GM18499 (cell line): ENCODE data around the gene GALNT9.
"Not testable (repeated sequence)": the region's sequence is repeated elsewhere in the genome, so short reads cannot be mapped to it uniquely, and the experiment has no call there.

Experiments used
- ATAC-seq: cut with Tn5 transposase; IDR thresholded peaks from one replicate; pipeline ENCODE4 v1.9.1; 2021; ENCODE audit warnings: moderate number of reproducible peaks; ENCODE audit not compliant: insufficient read depth, unreplicated experiment

GALNT9 gene

DNA sequence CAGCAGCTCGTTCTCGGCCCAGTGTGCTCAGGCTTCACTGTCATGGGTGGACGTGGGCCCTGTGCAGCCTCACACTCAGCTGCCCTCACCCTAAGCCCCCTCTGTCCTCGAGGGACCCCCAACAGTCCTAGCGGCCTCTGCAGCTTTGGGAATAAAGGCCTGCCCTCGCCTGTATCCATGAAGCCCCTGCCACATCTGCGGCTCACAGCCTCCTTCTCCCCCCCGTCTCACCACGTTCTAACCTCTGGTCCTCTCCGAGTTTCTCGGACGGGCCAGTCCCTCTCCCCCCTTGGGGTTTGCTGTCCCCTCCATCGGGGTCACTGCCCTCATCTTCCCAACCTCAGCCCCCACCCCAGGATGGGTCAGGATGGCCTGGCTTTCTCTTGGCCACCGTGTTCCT is 30.2 kb upstream of the GALNT9 start:
- ATAC-seq: no peak

DNA sequence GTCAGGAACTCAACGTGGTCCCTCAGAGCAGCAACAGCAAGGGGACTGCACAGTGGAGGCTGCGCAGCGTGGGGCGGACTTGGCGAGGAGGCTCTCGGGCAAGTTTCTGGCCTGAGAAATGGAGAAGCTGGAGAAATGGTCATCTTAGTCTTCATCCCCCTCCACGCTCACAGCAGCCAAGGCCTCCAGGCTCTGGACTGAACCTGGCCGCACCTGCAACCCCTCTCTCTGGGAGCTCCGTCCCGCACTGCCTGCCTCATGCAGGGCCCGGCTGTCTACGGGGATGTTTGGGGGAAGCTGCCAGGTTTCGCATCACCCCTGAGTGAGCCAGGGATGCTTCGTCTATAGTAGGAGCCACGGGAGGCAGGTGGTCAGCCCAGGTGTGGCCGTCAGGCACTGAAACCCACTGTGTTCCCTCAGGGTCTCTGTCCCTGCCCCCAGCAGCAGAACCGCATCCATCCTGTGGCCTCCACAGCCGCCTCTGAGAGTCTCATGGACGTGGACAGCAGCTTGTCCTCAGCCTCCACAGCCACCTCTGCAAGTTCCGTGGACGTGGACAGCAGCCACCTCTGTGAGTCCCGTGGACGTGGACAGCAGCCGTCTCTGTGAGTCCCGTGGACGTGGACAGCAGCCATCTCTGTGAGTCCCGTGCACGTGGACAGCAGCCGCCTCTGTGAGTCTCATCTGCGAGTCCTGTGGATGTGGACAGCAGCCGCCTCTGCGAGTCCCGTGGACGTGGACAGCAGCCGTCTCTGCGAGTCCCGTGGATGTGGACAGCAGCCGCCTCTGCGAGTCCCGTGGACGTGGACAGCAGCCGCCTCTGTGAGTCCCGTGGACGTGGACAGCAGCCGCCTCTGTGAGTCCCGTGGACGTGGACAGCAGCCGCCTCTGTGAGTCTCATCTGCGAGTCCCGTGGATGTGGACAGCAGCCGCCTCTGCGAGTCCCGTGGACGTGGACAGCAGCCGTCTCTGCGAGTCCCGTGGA is 29.1 kb upstream of the GALNT9 start:
- ATAC-seq: not testable (repeated sequence)

DNA sequence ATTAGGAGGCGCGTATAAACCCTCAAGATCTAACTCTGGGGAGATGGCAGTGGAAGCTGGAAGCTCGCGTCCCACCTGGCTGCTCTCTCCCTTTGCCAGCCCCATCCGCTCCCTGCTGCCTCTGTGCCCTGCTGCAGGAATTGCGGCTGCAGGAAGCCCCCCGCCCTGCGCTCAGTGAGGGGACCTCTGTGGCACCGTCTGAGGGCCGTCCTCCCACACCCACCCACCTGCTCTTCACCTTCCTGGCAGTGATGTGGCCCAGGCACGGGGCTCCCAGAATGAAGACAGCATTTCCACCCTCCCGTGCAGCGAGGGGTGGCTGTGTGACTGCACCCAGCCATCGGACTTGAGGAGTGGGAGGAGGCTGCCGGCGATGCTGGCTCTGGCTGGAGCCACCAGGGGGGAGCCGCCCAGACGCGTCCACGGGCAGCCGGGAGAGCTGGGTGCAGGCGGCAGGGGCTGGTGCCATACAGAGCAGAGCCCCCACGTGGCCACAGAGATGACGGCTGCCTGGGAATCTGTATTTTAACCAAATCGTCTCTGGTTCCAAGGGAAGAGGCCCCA is 28.3 kb upstream of the GALNT9 start:
- no peak for ATAC-seq

DNA sequence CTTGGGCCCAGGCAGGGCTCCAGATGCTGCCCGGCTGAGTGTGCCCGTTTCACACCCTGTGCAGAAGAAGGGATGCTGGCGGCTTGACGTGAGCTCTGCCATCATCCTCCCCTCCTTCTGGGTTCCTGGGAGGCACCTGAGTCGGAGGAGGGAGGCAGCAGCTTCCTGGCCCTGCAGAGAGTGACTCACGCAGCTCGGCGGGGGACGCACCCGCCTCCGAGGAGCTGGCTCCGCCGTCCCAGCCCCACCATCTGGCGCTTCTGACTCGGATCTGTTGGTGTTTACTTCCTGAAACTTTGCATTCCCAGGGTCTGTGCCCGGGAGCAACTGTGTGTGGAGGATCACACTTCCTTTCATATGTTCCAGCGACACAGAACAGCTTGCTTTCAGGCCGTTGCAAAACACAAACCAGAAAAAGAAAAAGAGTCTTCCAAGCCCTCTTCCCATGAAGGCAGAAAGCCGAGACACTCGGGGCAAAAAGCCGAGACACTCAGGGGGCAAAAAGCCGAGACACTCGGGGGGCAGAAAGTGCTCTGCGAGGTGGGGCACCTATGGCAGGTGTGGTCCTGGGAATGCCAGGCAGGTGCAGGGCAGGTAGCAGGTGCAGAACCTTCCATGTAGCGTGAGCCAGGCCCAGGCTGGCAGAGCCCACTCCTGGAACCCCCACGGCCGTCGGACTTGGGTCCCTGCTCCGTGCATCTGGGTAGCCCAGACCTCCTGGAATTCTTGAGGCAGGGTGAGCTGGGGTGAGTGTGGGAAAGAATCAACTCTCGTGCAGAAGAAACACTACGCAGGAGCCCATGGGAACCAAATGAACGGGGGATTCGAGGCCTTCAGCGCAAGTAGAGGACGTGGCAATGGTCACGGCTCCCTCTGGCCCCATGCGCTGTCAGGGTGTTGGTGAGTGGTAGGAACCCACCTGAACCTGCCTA is 27.6 kb upstream of the GALNT9 start:
- ATAC-seq: no peak

DNA sequence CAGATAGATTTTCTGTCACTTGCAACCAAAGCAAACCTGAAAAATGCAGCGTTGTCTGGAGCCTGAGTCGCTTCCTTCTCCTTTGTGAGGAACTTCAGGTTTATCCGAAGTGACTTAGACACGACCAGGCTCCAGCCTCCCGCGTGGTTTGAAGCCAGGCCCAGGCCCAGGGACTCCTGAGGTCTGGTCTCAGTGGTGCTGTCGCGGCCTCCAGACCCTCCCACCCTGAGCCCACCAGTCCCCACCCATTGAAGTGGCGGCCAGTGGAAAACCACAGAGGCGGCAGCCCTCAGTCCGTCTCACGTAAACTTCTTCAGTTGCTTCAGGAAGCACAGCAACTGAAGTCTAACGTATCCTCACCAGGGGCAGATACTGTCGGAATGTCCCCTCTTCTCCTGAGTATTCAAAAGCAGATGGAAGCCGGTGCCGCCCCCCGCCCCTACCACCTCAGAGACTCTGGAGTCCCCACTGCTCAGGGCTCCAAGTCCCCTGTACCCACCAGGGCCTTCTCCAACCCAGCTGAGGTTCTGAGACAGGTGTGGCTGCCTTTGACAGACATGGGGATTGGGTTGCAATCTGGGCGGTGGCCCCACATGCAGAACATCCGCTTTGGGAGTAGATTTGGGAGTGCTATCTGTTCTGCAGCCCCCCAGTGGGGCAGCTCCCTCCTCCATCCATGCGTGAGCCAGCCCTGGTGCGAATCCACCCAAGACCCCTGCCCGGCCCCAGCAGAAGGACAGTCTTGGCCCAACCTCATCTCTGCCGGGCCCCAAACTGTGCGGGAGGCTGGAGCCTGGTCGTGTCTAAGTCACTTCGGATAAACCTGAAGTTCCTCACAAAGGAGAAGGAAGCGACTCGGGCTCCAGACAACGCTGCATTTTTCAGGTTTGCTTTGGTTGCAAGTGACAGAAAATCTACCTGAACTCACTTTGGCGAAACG is 26.6 kb upstream of the GALNT9 start:
- ATAC-seq: no peak

DNA sequence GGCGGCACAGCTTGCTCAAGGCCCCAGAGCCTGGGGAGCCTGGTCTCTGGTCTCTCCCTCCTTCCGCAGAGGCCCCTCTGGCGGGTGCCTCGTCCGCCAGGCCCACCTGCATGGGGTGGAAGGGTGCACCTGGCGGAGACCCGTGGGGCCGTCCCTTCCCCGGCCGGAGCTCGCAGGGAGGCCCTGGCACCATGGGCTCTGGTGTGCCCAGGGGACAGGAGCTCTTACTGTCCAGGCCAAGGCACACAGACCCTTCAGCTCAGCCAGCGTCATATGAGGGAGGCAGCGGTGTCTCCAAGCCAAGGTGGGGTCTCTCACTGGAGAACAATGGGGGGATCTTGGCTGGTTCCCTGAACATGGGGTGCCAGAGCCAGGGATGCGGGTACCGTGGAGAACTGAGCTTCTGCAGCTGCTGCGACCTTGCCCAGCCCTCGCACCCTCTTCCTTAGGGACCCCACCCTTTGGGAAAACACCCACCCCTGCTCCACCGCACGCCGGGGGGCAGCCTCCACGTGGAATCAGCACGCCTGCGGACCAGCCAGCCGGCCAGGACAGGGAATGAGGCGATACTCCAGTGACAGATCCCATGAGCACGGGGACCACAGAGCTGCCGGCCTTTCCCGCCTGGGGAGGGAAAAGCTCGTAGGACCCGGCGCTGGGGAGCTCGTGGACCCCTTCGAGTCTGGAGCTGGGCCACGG is 25.7 kb upstream of the GALNT9 start:
- no peak for ATAC-seq

DNA sequence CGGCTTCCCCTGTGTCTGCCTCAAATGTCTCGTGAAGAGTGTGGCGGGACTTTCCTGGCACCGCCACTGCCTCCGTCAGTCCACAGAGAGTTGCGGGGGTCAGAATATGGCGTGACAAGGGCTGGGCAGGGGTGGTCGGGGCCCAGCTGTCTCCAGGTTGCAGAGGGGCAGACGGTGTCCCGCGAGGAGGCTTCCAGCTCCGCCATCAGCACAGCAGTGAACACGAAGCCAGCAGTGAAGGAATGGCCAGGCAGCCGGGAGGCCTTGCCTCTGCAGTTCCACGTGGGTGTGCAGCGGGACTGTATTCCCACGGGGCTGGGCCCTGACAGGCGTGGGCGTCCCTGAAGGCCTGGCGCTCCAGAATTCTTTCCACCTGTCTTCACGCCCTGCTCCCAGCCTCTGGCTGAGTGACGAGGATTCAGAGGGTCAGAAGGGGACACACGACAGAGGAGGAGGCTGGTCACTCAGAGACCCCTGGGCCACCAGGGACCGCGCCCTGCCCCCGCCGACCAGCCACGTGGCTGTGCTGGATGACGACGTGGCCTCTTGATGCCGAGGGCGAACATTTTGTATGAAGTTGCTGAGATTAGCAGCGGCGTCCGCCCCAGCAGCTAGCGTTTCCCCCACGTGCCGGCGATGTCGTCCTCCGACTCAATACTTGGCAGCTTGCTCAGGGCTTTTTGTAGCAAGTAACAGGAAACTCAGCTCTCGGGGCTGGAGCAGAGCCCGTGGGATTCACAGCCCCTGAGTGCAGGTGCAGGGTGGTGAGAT is 25.0 kb upstream of the GALNT9 start:
- ATAC-seq: no peak

DNA sequence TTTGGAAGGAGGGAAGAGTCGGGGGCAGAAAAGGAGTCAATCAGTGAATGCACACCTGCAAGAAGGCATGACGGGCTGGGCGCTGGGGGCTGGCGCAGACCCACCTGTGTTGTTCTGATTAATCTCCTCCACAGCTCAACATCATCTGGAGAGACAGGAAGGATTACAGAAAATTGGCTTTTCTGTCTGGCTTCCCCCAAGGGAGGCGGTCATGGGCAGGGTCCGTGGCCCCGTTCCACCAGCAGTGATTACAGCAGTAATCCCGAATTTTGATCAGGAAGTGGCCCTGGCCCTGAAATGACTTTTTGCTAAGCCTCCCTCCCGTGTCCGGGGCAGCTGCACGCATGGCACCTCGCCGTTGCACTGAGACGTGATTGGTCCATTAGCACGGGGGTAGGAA is 24.4 kb upstream of the GALNT9 start:
- no peak for ATAC-seq

DNA sequence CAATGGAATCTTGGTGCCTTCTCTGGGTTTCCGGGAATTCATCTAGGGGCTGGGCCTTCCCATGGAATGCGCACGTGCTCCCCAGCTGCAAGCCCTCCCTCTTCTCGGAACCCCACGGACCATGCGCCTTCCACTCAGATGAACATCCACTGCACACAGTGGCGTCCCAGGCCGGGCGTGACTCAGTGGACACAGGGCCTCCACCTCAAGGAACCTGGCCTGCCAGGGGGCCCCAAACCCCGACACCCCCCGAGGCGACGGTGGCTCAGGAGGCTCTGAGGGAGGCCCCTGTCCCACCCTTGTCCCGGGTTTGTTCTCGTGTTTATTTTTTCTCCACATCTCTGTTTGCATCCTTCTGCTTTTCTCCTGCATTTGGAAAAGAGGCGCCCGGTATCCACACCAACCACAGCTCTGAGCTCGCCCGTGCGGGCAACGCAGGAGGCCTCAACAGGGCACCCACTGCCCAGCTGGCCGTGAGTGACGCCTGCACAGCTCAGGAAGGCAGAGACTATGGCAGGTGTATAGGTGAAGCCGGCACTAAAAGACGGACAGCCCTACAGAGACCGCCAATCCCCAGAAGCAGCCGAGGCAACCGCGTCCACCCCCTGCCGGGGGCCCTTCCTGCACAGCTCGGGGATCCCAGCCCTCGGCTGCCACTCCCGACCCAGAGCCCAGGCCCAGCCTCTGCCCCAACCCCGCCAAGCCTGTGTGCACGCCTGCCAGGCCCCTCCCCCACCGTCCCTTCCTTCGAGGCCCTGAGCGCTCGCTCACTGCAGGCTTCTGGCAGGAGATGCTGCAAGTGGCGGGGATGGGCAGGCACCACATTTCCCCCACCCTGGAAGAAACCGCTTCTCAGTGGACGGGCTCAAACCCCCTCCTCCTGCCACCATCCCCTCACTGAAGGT is 23.8 kb upstream of the GALNT9 start:
- ATAC-seq: no peak

DNA sequence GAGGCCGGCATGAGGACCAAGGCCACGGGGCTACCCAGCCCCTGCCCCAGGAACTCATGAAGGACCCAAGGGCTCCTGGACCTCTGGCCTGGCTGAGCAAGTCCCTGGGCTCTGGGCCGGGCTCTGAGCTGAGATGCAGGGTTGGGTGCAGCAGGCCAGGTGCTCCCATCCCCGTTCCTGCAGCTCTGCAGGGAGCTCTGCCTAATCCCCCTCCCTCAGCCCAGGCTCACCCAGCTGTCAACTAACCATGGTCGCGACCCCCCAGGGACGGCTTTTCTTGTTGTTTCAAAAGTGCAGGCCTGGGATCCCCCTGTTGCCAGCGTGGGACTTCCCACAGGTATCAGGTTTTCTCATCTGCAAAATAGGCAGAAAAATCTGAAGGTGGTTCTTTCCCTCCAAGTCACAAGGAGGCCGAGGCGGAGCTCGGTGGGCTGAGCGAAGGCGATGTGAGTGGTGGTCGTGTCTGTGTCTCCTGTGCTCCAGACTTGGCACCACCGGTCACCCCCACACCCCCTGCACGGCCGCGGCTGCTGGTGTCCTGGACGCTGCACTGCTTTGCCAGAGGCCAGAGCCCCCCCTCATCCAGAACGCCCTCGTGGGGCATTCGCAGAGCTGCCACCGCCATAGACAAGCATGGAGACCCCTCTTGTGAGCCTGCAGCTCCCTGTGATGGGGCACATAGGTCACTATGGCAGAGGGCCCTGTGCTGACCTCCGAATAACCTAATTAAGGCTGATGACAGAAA is 22.5 kb upstream of the GALNT9 start:
- no peak for ATAC-seq

DNA sequence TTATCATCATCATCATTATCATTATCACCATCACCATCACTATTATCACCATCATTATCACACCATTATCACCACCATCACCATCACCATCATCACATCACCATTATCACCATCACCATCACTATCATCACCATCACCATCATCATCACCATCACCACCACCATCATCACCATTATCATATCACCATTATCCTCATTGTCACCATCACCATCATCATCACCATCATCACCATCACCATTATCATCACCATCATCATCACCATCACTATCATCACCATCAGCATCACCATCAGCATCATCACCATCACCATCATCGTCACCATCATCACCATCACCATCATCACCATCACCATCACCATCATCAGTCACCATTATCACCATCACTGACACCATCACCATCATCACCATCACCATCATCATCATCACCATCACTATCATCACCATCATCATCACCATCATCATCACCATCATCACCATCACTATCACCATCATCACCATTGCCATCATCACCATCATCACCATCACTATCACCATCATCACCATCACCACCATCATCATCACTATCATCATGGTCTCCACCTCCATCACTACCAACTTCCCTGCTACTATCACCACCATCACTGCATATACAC is 20.2 kb upstream of the GALNT9 start:
- no peak for ATAC-seq

DNA sequence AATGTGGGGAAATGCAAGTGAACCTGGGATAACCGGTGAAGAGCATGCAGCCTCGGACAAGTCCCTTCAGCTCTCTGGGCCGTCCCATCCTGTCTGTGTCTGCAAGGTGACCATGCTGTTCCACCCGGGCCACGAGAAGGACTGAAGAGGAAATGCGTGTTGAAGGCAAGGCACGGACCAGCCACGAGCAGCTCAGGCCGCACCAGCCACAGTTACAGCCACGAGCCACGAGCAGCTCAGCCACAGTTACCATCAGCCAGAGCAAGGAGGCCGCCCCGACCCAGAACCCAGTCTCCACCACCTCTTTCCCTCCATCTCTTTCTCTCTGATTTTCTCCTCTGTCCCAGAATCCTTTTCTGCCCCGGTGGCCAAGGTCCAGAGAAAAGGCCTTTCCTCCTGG is 18.8 kb upstream of the GALNT9 start:
- ATAC-seq: no peak

DNA sequence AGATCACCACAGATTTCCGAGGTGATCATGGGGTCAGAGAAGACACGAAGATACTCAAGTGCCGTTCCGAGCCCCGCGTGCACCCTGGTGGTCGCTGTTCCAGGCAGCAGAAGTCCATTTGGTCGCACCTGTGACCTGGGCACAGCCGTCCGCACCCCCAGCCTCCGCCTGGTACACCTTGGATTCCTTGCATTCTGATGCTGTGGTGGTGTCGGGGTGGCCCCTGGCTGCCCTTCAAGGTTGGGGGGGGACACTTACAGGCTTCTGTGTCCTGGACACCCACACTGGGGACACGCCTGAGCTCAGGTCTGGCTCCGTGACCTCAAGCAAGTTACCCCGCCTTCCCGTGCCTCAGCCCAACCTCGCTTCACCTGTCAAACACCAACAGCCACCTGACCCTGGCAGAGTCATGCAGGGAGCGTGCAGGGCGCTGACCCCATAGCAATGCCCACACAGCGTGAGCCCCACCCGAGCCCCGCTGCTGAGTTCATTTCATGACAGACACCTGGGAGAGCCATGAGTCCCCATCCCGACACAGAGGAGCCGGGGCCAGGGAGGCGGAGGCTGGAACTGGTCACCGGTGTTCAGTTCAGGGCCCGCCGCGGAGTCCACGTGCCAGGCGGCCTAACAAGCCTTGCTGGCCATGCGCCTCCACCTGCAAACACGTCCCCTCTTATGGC is 17.9 kb upstream of the GALNT9 start:
- ATAC-seq: no peak

DNA sequence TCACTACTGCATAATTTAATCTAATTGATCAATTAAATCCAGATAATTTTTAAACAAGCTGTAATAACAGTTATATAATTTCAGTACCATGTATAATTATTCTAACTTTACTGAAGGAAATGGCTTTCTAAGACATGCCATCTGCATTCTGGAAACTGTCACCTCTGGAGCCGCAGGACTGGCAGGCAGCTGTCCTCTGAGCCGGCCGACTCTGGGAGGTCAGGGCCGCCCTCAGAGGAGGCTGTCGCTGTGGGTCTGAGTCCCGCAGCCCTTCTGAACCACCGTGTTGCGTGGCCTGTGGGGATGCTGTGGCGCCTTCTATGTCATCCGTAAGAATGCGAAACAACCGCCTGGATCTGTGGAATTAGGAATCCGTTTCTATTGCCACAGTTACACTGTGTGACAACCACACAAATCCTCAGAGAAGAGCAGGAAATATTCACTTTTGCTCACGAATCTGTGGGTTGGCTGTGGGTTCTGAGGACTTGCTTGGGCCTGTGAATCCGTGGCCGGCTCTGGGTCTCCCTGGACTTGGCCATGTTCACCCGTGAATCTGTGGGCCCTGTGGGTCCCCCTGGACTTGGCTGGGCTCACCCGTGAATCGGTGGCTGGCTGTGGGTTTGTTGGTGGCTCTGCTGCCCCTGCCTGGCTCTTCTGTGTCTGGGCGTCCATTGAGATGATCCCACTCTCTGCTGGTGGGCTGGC is 17.2 kb upstream of the GALNT9 start:
- no peak for ATAC-seq

DNA sequence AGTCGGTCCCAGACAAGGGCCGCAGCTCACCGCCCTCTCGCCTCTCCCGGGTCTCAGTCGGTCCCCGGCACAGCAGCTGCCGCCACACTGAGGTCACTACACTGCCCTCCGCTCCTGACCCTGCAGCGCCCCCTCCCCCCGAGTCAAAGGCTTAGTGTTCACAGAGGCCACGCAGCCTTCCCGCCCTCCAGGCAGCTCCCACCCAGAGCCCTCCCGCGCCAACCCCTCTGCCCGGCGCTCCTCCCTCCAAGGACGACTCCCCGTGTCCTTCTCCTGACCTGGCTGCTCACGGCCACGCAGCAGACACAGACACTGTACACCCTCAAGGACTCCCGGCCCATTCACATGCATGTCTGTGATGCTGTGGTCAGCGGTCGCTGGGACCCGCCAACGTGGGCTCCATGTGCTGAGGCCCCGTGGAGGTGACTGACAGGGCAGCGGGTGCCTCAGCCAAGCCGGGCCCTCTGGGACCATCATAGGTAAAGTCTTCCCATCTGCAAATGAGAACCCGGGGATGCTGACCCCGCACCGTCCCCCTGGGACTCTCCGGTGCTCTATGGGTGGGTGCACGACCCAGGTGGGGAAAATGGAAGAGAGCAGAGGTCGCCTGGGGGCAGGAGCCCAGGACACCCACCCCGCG is 16.3 kb upstream of the GALNT9 start:
- no peak for ATAC-seq
